ENCODE results near the gene PPP2R2C.

PPP2R2C gene

GRCh38 chr4:6441758-6442157 is 30.7 kb downstream of the PPP2R2C start:
- Mint-ChIP-seq H3K9me3 (no peaks in the 10 kb centered on the region), H3K27ac (no peak overlapping the region), H3K36me3 (no peaks in the 10 kb centered on the region), H3K4me3 (no peak overlapping the region), H3K27me3 (peaks cover 9% of the 10 kb centered on the region), H3K4me1 (peaks cover 5% of the 10 kb centered on the region)
- no peak for DNase-seq
- CTCF ChIA-PET = no interaction called here

GRCh38 chr4:6441202-6441582 is 31.2 kb downstream of the PPP2R2C start:
- H3K27me3 Mint-ChIP-seq = peaks cover 5% of the 10 kb centered on the region
- CTCF ChIA-PET = no interaction called here
- no peaks in the 10 kb centered on the region for H3K36me3 Mint-ChIP-seq
- no peak overlapping the region for H3K27ac Mint-ChIP-seq
- H3K4me3 Mint-ChIP-seq = no peak overlapping the region
- H3K4me1 Mint-ChIP-seq = peaks cover 5% of the 10 kb centered on the region
- DNase-seq = no peak
- H3K9me3 Mint-ChIP-seq = no peaks in the 10 kb centered on the region

- no peak for DNase-seq
- CTCF ChIA-PET = no interaction called here
- peaks cover 5% of the 10 kb centered on the region for H3K27me3 Mint-ChIP-seq
Measured at GRCh38 chr4:6440506-6441201, 31.8 kb downstream of the PPP2R2C start.

GRCh38 chr4:6439120-6439762 is 33.2 kb downstream of the PPP2R2C start:
- Mint-ChIP-seq H3K36me3 (no peaks in the 10 kb centered on the region), H3K9me3 (peaks cover 9% of the 10 kb centered on the region), H3K4me3 (no peak overlapping the region), H3K4me1 (peaks cover 5% of the 10 kb centered on the region), H3K27ac (no peak overlapping the region), H3K27me3 (peaks cover 5% of the 10 kb centered on the region)
- DNase-seq = no peak
- CTCF ChIA-PET = no interaction called here

More at GRCh38 chr4:6440506-6441201, 31.8 kb downstream of the PPP2R2C start:
- H3K36me3 Mint-ChIP-seq = no peaks in the 10 kb centered on the region
- peaks cover 5% of the 10 kb centered on the region for H3K4me1 Mint-ChIP-seq
- H3K4me3 Mint-ChIP-seq = no peak overlapping the region
- H3K27ac Mint-ChIP-seq = no peak overlapping the region
- peaks cover 2% of the 10 kb centered on the region for H3K9me3 Mint-ChIP-seq

- CTCF ChIA-PET = no interaction called here
- H3K4me1 Mint-ChIP-seq = no peaks in the 10 kb centered on the region
- H3K9me3 Mint-ChIP-seq = peaks cover 9% of the 10 kb centered on the region
- H3K27ac Mint-ChIP-seq = no peak overlapping the region
- peaks cover 5% of the 10 kb centered on the region for H3K27me3 Mint-ChIP-seq
- H3K4me3 Mint-ChIP-seq = no peak overlapping the region
- H3K36me3 Mint-ChIP-seq = no peaks in the 10 kb centered on the region
- no peak for DNase-seq
Measured at GRCh38 chr4:6437826-6438238, 34.6 kb downstream of the PPP2R2C start.

- Mint-ChIP-seq H3K36me3 (no peaks in the 10 kb centered on the region), H3K4me1 (no peaks in the 10 kb centered on the region), H3K27ac (no peak overlapping the region), H3K27me3 (no peaks in the 10 kb centered on the region), H3K9me3 (peaks cover 9% of the 10 kb centered on the region), H3K4me3 (no peak overlapping the region)
- no peak for DNase-seq
- CTCF ChIA-PET = no interaction called here
Measured at GRCh38 chr4:6435010-6435409, 37.4 kb downstream of the PPP2R2C start.

GRCh38 chr4:6430927-6431326 is 41.5 kb downstream of the PPP2R2C start:
- DNase-seq = no peak
- Mint-ChIP-seq H3K27me3 (no peaks in the 10 kb centered on the region), H3K9me3 (peaks cover 9% of the 10 kb centered on the region), H3K36me3 (no peaks in the 10 kb centered on the region), H3K4me1 (no peaks in the 10 kb centered on the region), H3K27ac (no peak overlapping the region), H3K4me3 (no peak overlapping the region)
- CTCF ChIA-PET = no interaction called here

- H3K27ac Mint-ChIP-seq = no peak overlapping the region
- H3K4me3 Mint-ChIP-seq = no peak overlapping the region
- no peaks in the 10 kb centered on the region for H3K9me3 Mint-ChIP-seq
- DNase-seq = no peak
- CTCF ChIA-PET = interaction anchor here (1.1 to 1.5 kb wide), 2 partner anchors 25 to 97 kb away, joined by 3 read pairs; no protein-coding TSS in a partner anchor
- no peaks in the 10 kb centered on the region for H3K36me3 Mint-ChIP-seq
- H3K4me1 Mint-ChIP-seq = no peaks in the 10 kb centered on the region
- H3K27me3 Mint-ChIP-seq = no peaks in the 10 kb centered on the region
Measured at GRCh38 chr4:6427439-6428090, 44.8 kb downstream of the PPP2R2C start.

GRCh38 chr4:6426571-6427438 is 45.6 kb downstream of the PPP2R2C start:
- no peak overlapping the region for H3K4me3 Mint-ChIP-seq
- H3K36me3 Mint-ChIP-seq = no peaks in the 10 kb centered on the region
- DNase-seq = no peak
- H3K4me1 Mint-ChIP-seq = no peaks in the 10 kb centered on the region
- H3K27me3 Mint-ChIP-seq = no peaks in the 10 kb centered on the region
- no peak overlapping the region for H3K27ac Mint-ChIP-seq
- CTCF ChIA-PET = interaction anchor here (0.8 to 1.5 kb wide), 3 partner anchors 24 to 105 kb away, joined by 3 read pairs; no protein-coding TSS in a partner anchor
- H3K9me3 Mint-ChIP-seq = no peaks in the 10 kb centered on the region

GRCh38 chr4:6425911-6426310 is 46.5 kb downstream of the PPP2R2C start:
- Mint-ChIP-seq H3K4me1 (no peaks in the 10 kb centered on the region), H3K27ac (no peak overlapping the region), H3K4me3 (no peak overlapping the region), H3K27me3 (no peaks in the 10 kb centered on the region), H3K9me3 (no peaks in the 10 kb centered on the region), H3K36me3 (no peaks in the 10 kb centered on the region)
- CTCF ChIA-PET = interaction anchor here (0.8 to 1.5 kb wide), 2 partner anchors 23 to 104 kb away, joined by 3 read pairs; no protein-coding TSS in a partner anchor
- DNase-seq = no peak

- Mint-ChIP-seq H3K27me3 (no peaks in the 10 kb centered on the region), H3K27ac (no peak overlapping the region), H3K36me3 (no peaks in the 10 kb centered on the region), H3K4me1 (no peaks in the 10 kb centered on the region), H3K9me3 (no peaks in the 10 kb centered on the region), H3K4me3 (no peak overlapping the region)
- CTCF ChIA-PET = no interaction called here
- no peak for DNase-seq
Measured at GRCh38 chr4:6425336-6425735, 47.1 kb downstream of the PPP2R2C start.

GRCh38 chr4:6424425-6424824 is 48.0 kb downstream of the PPP2R2C start:
- H3K9me3 Mint-ChIP-seq = no peaks in the 10 kb centered on the region
- no peaks in the 10 kb centered on the region for H3K27me3 Mint-ChIP-seq
- no peak overlapping the region for H3K4me3 Mint-ChIP-seq
- no peak overlapping the region for H3K27ac Mint-ChIP-seq
- DNase-seq = no peak
- CTCF ChIA-PET = no interaction called here
- H3K4me1 Mint-ChIP-seq = no peaks in the 10 kb centered on the region
- no peaks in the 10 kb centered on the region for H3K36me3 Mint-ChIP-seq

GRCh38 chr4:6423575-6423974 is 48.8 kb downstream of the PPP2R2C start:
- no peak for DNase-seq
- CTCF ChIA-PET = no interaction called here
- H3K9me3 Mint-ChIP-seq = no peaks in the 10 kb centered on the region
- no peaks in the 10 kb centered on the region for H3K4me1 Mint-ChIP-seq
- no peak overlapping the region for H3K4me3 Mint-ChIP-seq
- H3K36me3 Mint-ChIP-seq = no peaks in the 10 kb centered on the region
- peaks cover 3% of the 10 kb centered on the region for H3K27me3 Mint-ChIP-seq
- no peak overlapping the region for H3K27ac Mint-ChIP-seq

GRCh38 chr4:6422866-6423265 is 49.5 kb downstream of the PPP2R2C start:
- Mint-ChIP-seq H3K27ac (no peak overlapping the region), H3K9me3 (no peaks in the 10 kb centered on the region), H3K27me3 (peaks cover 7% of the 10 kb centered on the region), H3K4me1 (no peaks in the 10 kb centered on the region), H3K36me3 (no peaks in the 10 kb centered on the region), H3K4me3 (no peak overlapping the region)
- CTCF ChIA-PET = no interaction called here
- no peak for DNase-seq

All from activated naive CD4-positive, alpha-beta T cell treated with anti-CD3 and anti-CD28 coated beads, Interleukin-2, amount 10 ng/mL, durations not matched to agents 7 days and 5 days (primary cell).